ENCODE measurements around the gene HIBADH.

The HIBADH gene

DNA sequence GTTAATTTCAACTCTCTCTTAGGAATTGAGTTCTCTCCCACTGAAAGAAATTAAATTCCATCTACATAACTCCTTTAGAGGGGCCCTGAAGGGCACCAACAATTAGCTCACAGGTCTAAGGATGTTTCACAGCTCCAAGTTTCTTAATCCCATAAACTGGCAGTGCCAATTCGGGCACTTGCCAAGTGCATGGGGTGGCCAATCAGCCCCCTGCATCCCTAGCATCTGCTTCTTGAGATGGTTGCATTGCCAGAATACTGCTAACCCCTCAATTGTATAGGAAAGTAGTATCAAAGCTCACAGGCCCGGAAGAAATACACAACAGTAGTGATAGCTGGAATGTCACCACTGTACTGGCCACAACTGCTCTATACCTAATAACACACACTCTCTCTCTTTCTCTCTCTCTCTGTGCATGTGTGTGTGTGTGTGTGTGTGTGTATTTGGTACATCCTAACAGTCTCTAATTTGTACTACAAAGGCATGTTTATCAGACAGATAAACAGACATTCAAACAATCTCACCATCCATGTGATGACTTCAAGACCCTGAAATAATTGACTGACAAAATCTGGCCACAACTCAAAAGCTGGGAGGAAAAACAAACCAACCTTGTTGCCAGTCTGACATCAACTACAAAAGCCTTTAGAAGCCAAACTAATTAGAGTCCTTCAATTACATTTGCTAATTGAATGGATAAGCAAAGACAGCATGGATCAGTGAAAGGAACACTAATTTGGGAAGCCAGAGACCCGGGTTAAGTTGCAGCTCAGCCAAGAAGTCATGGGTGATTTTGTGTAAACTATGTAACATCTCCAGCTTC is 27.8 kb downstream of the HIBADH start:
- no peak for DNase-seq

- no peak for DNase-seq
Observed at GRCh38 chr7:27633062-27633461, 29.6 kb downstream of the HIBADH start.

- no peak for DNase-seq
Observed at GRCh38 chr7:27631391-27631790, 31.3 kb downstream of the HIBADH start.

- DNase-seq, result no peak
Observed at GRCh38 chr7:27627146-27627545, 35.5 kb downstream of the HIBADH start.

DNA sequence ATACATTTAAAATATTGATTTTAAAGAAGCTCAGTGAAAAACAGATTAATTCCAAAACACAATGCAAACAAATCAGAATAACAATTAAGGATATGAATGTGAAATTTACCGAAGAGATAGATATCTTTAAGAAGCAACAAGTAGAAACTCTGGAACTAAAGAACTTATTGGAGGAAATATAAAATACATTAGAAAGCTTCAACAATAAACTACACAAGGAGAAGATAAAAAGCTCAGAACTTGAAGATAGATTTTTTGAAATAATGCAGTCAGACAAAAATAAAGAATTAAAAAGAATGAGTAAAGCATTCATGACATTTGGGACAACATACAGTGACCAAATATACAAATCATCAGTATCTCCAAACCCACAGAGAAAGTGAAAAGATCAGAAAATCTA is 43.2 kb downstream of the HIBADH start:
- no peak for DNase-seq

DNA sequence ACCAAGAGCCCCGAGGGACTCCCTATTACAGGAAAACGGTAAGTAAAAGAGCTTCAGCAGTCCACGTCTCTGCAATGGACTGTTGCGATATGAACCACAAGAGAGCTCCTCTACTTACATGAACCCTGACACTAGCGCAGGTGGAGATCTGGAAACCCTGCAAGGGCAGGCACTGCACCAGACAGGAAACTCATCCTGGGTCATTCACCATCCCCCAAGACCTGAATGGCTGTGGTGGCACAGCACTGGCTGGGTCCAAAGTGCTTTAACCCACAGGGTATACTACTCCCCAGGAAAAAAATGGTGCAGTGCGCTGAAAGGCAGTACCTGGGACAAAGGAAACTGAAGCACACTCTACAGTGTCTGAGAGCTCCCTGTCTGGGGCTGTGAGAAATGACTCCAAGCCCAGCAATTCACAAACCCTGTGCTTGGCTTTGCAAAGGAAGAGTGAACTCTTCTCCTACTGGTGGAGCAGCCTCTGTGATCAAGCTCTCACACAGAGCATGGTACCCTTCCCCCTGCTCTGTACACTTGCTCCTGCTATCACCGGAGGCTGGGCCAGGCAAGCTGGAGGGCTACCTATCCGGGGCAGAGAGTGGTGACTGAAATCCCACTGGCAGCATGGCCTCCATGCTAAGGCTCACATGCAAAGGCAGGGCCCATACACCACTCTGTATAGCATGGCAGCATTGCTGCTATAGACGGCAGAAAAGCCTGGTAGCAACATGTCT is 44.9 kb downstream of the HIBADH start:
- no peak for DNase-seq

- no peak for DNase-seq
Observed at GRCh38 chr7:27616914-27617548, 45.7 kb downstream of the HIBADH start.

- DNase-seq, result no peak
Observed at GRCh38 chr7:27616186-27616491, 46.5 kb downstream of the HIBADH start.

GRCh38 chr7:27615420-27616185 is 47.1 kb downstream of the HIBADH start:
- no peak for DNase-seq

DNA sequence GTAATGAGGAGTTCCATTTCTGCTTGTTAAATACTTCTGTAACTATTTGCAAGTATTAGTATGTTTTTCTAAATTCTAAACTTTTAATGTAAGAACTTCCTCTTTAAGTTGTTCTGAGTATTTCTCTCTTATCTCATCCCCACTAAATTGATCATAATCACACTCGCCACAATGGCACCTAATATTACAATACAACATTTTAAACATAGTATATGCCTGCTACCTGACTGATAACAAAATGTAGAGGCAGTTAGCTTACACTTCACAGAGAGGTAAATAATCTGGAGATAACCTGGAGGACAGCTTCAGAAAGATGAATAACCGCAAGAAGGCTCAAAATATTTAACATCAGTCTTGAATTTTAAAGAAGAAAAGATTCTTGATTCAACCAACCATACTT is 48.6 kb downstream of the HIBADH start:
- no peak for DNase-seq

DNA sequence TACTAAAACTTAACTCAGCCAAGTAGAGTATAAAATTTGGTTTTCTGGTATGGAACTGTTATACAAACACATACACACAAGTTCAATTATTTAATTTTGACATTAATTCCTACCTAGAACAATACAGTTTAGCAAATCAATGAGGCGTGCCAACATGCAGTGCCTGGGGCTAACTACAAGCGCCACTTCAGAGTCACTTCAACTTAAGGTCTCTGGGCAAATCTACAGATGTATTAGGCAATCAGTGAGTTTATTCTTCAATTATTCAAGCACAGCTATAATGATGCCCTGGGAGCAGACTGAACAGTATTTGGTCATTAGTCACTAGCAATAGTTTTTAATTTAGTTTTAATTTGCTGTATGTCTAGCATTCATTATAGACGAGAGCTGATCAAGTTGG is 51.6 kb downstream of the HIBADH start:
- no peak for DNase-seq

DNA sequence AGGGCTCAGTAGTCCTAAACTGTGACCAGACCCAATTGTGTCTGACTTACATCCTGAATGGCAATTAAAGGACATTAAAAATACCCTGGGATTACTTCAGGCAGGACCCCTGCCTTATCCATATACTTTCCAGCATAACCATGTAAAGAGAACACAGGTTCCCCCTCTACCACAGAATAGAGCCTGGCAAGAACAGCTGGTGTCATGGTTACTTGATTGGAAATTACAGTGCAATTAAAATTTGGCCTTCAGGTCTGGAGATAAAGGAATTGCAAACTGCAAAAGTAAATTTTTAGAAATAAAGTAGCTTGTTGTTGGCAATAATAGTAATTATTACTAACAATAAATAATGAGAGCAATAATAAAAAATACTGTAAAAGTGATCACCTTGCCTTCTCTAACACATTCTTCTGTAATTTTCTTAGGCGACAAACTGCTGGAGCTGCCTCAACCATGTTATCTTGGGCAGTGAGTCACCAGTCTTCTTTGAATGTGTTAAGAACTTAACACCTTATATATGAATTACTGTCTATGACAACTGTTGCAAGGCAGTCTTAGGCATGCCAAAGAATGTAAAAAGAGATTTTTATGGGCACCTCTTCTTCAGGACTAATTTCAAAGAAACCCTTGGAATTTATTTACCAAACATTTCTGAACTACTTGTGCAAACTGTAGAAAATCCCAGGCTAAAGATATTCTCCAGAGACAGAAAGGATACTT is 53.7 kb downstream of the HIBADH start:
- no peak for DNase-seq

- no peak for DNase-seq
Observed at GRCh38 chr7:27607210-27607606, 55.5 kb downstream of the HIBADH start.

DNA sequence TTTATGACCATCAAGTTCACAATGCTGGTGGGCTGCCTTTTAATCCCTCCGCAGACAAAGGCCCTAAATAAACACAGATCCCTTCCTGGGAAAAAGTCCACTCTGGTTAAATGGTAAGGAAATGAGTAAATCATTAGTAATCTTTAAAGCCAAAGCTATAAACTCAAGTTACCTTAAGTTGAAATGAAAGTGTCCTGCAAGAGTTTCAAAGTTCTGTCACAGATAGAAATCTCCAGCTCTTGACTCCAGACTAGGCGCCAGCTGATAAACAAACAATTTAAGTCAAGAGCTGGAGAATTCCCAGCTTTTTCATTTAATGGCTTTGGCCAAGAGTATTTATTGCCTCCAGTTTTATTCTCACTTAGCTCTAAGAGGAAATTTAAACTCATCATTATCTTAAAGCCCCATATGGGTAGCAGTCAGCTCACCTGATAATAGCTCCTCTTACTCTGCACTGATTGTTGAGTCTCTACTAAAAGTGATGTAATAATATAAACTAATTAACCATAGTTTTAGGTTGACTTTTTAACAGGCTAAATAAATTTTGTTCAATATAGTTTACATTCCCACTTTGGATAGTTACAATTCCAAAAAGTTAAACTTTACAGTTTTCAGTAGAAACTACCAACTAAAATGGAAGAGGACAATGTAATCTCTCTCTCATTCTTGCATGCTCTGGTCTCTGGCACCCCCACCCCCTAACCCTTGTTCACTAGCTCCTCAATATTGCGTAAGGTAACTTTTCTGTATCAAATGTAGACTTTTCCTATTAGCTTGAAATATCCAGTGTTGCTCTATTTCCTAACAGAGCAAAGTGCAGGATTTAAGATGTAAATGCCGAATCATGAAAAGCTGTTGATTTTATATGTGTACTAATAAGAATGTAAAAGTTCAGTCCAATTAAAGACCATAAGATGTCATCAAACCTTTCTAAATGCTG is 56.1 kb downstream of the HIBADH start:
- no peak for DNase-seq

DNA sequence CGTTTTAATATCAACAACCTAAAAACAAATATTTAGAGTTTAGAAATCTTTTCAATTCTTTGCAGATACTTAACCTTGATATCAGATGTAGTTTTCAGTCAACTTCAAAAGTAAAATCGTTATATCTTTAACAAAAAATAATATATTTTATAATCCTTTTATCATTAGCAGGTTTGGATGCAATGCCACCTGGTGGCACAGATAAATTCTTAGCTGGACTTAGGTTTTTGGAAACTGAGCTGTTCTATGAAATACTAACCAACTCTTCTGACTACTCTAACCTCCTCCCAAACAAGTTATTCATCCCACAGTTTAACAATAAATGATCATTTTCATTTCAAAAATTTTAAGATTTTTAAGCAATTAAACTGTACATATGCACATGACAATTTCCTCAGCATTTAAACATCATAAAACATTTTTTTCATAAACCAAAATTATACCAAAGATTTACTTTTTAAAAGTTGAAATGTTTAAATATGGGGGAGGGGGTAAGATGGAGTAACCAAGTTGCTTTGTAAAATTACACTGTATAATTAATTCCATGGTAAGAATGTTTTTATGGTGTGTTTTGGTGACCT is 56.9 kb downstream of the HIBADH start:
- peak; percentile 31 for DNase-seq

DNA sequence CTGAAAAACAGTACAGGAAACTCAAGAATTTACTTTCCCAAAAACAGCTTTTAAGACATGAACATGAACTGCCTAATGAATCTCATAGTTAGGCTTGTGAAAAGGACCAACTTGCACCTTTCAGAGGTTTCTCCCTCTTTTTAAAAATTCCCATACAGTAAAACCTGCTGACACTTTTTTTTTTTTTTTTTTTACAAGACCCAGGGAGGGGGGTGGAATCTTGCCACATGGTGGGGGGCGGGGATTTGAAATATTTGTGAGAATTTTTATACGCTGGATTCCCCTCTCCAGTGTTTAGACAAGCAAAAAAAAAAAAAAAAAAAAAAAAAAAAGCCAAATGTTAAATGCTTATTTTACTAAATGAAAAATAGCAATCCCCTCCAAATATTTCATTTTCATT is 57.4 kb downstream of the HIBADH start:
- DNase-seq, result no peak

GRCh38 chr7:27603813-27604212 is 58.9 kb downstream of the HIBADH start:
- no peak for DNase-seq

- no peak for DNase-seq
Observed at GRCh38 chr7:27602766-27603165, 59.9 kb downstream of the HIBADH start.

GRCh38 chr7:27601217-27601616 is 61.5 kb downstream of the HIBADH start:
- DNase-seq, result no peak

DNA sequence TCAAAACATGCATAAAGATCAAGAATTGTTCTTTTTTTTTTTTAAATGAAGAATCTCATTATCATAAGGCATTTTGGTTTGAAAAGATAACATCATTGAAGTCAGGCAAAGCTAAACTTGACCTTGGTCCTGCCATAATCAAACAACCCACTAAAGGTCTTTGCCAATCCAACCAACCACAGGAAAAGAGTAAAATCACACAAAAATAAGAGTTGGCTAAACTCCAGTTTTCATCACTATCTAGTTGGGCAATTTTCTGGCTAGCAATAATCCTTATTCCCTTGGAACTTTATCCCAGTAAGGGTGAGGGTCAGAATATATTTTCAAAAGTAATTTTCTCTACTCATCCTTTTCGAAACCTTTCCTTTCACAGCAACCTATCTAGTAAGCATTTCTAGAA is 62.4 kb downstream of the HIBADH start:
- DNase-seq, result no peak

- DNase-seq, result no peak
Observed at GRCh38 chr7:27595009-27595408, 67.7 kb downstream of the HIBADH start.

Measured in NCI-H1694 treated with DMSO at 0.1 percent for 48 hours (cell line).